GM23338 (cell line): ENCODE data around the gene PLK2. TPM values are rescaled to one million over a fixed set of nuclear protein-coding genes. Genes with fewer than 3 reads are reported as not detected.

Experiments
- ATAC-seq: fragments of 200-7000 bp; cut with Tn5 transposase; 3 replicates; pipeline ENCODE4 v1.9.1; 2020
- DNase-seq: peaks from one replicate; pipeline ENCODE4 v3.0.0-alpha.2; 2015; ENCODE audit warnings: low spot score
- H2AFZ ChIP-seq: fragments of 200-600 bp; sonication (generic); 2 replicates; pipeline ENCODE4 v1.8.0; 2016; ENCODE audit warnings: antibody characterized with exemption, mild to moderate bottlenecking, moderate library complexity
- H3F3A ChIP-seq: fragments of 200-600 bp; sonication (generic); replicated peaks from 2 replicates; pipeline ENCODE4 v1.8.0; 2017; ENCODE audit warnings: antibody characterized with exemption, mixed run types, low read depth
- H3K27ac ChIP-seq: fragments of 200-600 bp; sonication (generic); 2 replicates; pipeline ENCODE4 v1.6.1; 2016; ENCODE audit warnings: low read depth
- H3K27me3 ChIP-seq: fragments of 200-600 bp; sonication (generic); 2 replicates; pipeline ENCODE4 v1.8.0; 2016; ENCODE audit warnings: mild to moderate bottlenecking, mixed run types, moderate library complexity; ENCODE audit not compliant: insufficient read depth
- H3K36me3 ChIP-seq: fragments of 200-600 bp; sonication (generic); 2 replicates; pipeline ENCODE4 v1.8.0; 2016; ENCODE audit warnings: mild to moderate bottlenecking; ENCODE audit not compliant: insufficient read depth
- H3K4me1 ChIP-seq: fragments of 200-600 bp; sonication (generic); 2 replicates; pipeline ENCODE4 v1.8.0; 2016; ENCODE audit warnings: mild to moderate bottlenecking, moderate library complexity; ENCODE audit not compliant: insufficient read depth
- H3K4me2 ChIP-seq: fragments of 200-600 bp; sonication (generic); 2 replicates; pipeline ENCODE4 v1.7.1; 2017; ENCODE audit warnings: mixed run types
- H3K4me3 ChIP-seq: fragments of 200-600 bp; sonication (generic); 2 replicates; pipeline ENCODE4 v1.6.1; 2016; ENCODE audit warnings: mixed run types
- H3K79me2 ChIP-seq: fragments of 200-600 bp; sonication (generic); replicated peaks from 2 replicates; pipeline ENCODE4 v1.8.0; 2017; ENCODE audit warnings: mild to moderate bottlenecking; ENCODE audit not compliant: insufficient read depth
- H3K9me2 ChIP-seq: fragments of 200-600 bp; sonication (generic); 2 replicates; pipeline ENCODE4 v1.8.0; 2017; ENCODE audit not compliant: insufficient read depth
- H4K20me1 ChIP-seq: fragments of 200-600 bp; sonication (generic); replicated peaks from 2 replicates; pipeline ENCODE4 v1.8.0; 2017; ENCODE audit warnings: mild to moderate bottlenecking; ENCODE audit not compliant: insufficient read depth
- H3K27ac Mint-ChIP-seq: 2 replicates; pipeline ENCODE4 v1.8.0; 2020; ENCODE audit warnings: inconsistent platforms, mild to moderate bottlenecking, moderate library complexity, mixed read lengths
- H3K27me3 Mint-ChIP-seq: 3 replicates; pipeline ENCODE4 v1.8.0; 2022; ENCODE audit warnings: low read depth, mild to moderate bottlenecking, moderate library complexity, mixed read lengths, inconsistent platforms; ENCODE audit not compliant: insufficient read depth, poor library complexity
- H3K36me3 Mint-ChIP-seq: 3 replicates; pipeline ENCODE4 v1.8.0; 2021; ENCODE audit warnings: low read depth, mild to moderate bottlenecking, inconsistent platforms, moderate library complexity, mixed read lengths
- H3K4me1 Mint-ChIP-seq: 3 replicates; pipeline ENCODE4 v1.8.0; 2020; ENCODE audit warnings: mild to moderate bottlenecking, inconsistent platforms, mixed read lengths
- H3K4me3 Mint-ChIP-seq: 3 replicates; pipeline ENCODE4 v1.8.0; 2021; ENCODE audit warnings: moderate library complexity, mild to moderate bottlenecking, inconsistent platforms, mixed read lengths
- H3K9me3 Mint-ChIP-seq: 3 replicates; pipeline ENCODE4 v1.8.0; 2020; ENCODE audit warnings: moderate library complexity, mild to moderate bottlenecking, inconsistent platforms, mixed read lengths
- CREB1 ChIP-seq: fragments of 250-450 bp; sonication (Bioruptor Pico); IDR thresholded peaks from 2 replicates; pipeline ENCODE4 v1.5.0; 2020; ENCODE audit warnings: low read depth, mild to moderate bottlenecking, moderate library complexity
- CTCF ChIP-seq, 2 experiments: fragments of 200-600 bp in 1 of 2; sonication (generic) in 1 of 2; conservative IDR thresholded peaks; 2 replicates each; pipeline versions ENCODE4 v1.5.1 to v1.6.1; 2016 to 2017; ENCODE audit warnings: antibody characterized with exemption in 2 of 2, low read depth in 2 of 2, mild to moderate bottlenecking in 2 of 2, moderate library complexity in 1 of 2
- ETS1 ChIP-seq: IDR thresholded peaks from 2 replicates; pipeline ENCODE4 v1.6.1; 2016; ENCODE audit warnings: antibody characterized with exemption
- EZH2 ChIP-seq: fragments of 200-600 bp; sonication (generic); IDR thresholded peaks from one replicate; pipeline ENCODE4 v1.8.0; 2017; ENCODE audit warnings: antibody characterized with exemption, mild to moderate bottlenecking, low read depth; ENCODE audit not compliant: unreplicated experiment
- EZH2phosphoT487 ChIP-seq: fragments of 200-600 bp; sonication (generic); IDR thresholded peaks from one replicate; pipeline ENCODE4 v1.8.1; 2018; ENCODE audit warnings: antibody characterized with exemption; ENCODE audit not compliant: unreplicated experiment
- JUNB ChIP-seq: IDR thresholded peaks from one replicate; pipeline ENCODE4 v1.6.1; 2016; ENCODE audit warnings: antibody characterized with exemption; ENCODE audit not compliant: unreplicated experiment
- NANOG ChIP-seq: IDR thresholded peaks from 2 replicates; pipeline ENCODE4 v1.6.1; 2016; ENCODE audit warnings: antibody characterized with exemption, borderline replicate concordance
- POLR2AphosphoS5 ChIP-seq: IDR thresholded peaks from 2 replicates; pipeline ENCODE4 v1.6.1; 2016; ENCODE audit warnings: antibody characterized with exemption, low read depth
- REST ChIP-seq: IDR thresholded peaks from one replicate; pipeline ENCODE4 v1.6.1; 2018; ENCODE audit warnings: antibody characterized with exemption; ENCODE audit not compliant: unreplicated experiment
- STAT1 ChIP-seq: IDR thresholded peaks from one replicate; pipeline ENCODE4 v1.6.1; 2016; ENCODE audit warnings: antibody characterized with exemption; ENCODE audit not compliant: unreplicated experiment
- ZNF114 ChIP-seq: fragments of 250-450 bp; sonication (Bioruptor Pico); IDR thresholded peaks from 2 replicates; pipeline ENCODE4 v1.5.0; 2020; ENCODE audit warnings: mild to moderate bottlenecking, moderate library complexity
- ZNF331 ChIP-seq: fragments of 250-450 bp; sonication (Bioruptor Pico); IDR thresholded peaks from 2 replicates; pipeline ENCODE4 v1.5.0; 2020; ENCODE audit warnings: low read depth, mild to moderate bottlenecking, moderate library complexity
- ZNF462 ChIP-seq: fragments of 250-450 bp; sonication (Bioruptor Pico); IDR thresholded peaks from 2 replicates; pipeline ENCODE4 v1.5.0; 2020; ENCODE audit warnings: mild to moderate bottlenecking, moderate library complexity
- polyA plus RNA-seq: library from polyadenylated mRNA; unstranded; fragments of >200 nt; fragmentation: Nextera tagmentation; extraction: Ambion mirVana; gene quantifications from 2 replicates; pipeline ENCODE4 v1.2.1, GENCODE V29; 2016
- total RNA-seq: library from RNA; depleted of rRNA; stranded (reverse); fragments of >200 nt; shearing (Covaris generic); gene quantifications from 2 replicates; pipeline ENCODE4 v1.2.3, GENCODE V29; 2014

The PLK2 gene
- total and polyA plus RNA-seq, 2 experiments from 2014 or later = 13.5 to 30.0 TPM

DNA sequence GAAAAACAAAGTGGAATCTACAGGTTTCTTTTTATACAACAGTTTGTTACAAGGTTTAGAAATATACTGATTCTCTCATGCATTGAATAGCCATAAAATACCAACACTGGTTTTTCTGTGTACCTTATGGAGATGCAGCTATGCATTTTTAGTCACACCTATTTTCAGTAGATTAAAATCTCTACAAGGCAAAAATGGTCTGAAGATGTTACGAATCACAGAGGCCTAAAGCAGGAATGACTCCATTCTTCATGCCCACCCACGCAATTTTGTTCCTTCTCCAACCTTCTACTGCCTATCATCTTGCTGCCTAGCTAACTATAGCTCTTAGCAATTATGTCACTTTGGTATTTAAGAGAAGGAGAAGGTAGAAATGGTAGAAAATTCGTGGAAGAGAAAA, 9.9 kb downstream of the PLK2 start:
- Histone ChIP-seq H3K27ac (no peak overlapping the region), H3K79me2 (no peaks in the 10 kb centered on the region), H3K4me3 (no peak overlapping the region), H3K36me3 (peaks cover 18% of the 10 kb centered on the region), H4K20me1 (no peaks in the 10 kb centered on the region), H3K27me3 (no peaks in the 10 kb centered on the region), H3K9me2 (no peaks in the 10 kb centered on the region), H2AFZ (no peak overlapping the region), H3F3A (no peaks in the 10 kb centered on the region), H3K4me1 (no peaks in the 10 kb centered on the region), H3K4me2 (no peak overlapping the region)
- Mint-ChIP-seq H3K4me3 (no peak overlapping the region), H3K36me3 (peaks cover 23% of the 10 kb centered on the region), H3K4me1 (no peaks in the 10 kb centered on the region), H3K9me3 (peaks cover 10% of the 10 kb centered on the region; the same call in 2 of the 3 replicates), H3K27ac (no peak overlapping the region), H3K27me3 (no peaks in the 10 kb centered on the region)
- DNase-seq = no peak
- no peak for ATAC-seq
- TF ChIP-seq STAT1 (no peak), ETS1 (no peak), EZH2phosphoT487 (no peak), ZNF331 (CRISPR knock-in tag) (no peak), POLR2AphosphoS5 (no peak), ZNF114 (no peak), EZH2 (no peak), CTCF (conservative IDR thresholded peaks at IDR 0.05; ENCODE audit: low read depth in 2 of 2) (no peak), ZNF462 (CRISPR knock-in tag) (no peak), NANOG (no peak), REST (no peak), CREB1 (no peak), JUNB (no peak)
